ENCODE data around the gene EAF1.
"Not testable (repeated sequence)": the region's sequence is repeated elsewhere in the genome, so short reads cannot be mapped to it uniquely, and the experiment has no call there.

The EAF1 gene

DNA sequence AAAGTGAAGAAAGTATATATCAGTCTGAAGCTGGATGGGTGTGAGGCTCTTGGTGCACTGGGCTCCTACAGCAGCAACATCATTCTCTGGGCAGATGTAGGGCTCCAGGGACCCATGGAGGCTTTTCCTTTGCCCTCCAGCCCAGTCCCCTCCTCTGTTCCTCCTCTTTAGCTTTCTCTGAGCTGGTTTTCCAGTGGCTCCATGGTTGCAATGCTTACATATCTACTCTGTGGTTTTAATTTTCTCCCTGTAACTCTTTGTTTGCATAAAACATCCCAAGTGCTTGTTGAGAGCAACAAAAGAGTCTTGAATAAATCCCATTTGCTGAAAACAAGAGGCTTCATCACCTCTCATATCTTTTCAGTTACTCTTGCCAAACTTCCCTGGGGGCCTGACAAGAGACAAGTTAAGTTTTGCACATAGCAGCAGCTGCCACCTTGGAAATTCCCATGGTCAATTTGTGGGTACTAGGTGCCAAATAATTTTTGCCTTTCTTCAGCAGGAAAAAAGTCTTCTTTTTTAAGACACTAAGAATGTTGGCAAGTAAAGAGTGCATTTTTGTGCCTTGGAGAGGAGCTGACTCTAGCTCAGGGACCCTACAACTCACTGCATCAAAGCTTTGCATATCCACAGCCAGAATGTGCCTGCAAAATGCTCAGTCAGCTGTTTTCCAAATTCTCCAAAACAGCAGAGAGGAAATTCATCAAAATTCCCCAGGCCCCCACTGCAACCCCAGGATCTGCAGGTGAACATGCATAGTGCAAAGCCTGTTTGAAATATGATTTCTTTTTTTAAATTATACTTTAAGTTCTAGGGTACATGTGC, 52.2 kb downstream of the EAF1 start:
- DNase-seq (ENCODE audit: low spot score) = no peak

DNA sequence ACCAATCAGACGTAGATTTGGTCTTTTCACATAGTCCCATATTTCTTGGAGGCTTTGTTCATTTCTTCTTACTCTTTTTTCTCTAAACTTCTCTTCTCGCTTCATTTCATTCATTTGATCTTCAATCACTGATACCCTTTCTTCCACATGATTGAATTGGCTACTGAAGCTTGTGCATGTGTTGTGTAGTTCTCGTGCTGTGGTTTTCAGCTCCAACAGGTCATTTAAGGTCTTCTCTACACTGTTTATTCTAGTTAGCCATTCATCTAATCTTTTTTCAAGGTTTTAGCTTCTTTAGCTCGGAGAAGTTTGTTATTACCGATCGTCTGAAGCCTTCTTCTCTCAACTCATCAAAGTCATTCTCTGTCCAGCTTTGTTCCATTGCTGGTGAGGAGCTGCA, 57.2 kb downstream of the EAF1 start:
- DNase-seq (ENCODE audit: low spot score) = not testable (repeated sequence)

DNA sequence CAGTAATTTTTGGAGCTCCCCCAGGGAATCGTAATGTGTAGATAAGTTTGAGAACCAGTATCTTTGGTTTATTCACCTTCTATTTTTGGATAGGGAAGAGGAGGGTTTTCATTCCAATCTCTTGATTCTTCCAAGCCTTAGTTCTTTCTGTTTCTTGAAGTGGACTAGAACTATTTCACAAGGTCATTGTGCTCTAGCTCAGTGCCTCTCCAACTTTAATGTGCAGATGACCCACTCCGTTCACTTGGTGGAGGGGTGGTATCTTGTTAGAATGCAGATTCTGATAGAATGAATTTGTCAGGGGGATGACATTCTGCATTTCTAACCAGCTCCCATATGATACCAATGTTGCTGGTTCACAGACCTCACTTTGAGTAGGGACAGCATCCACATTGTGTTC, 58.6 kb downstream of the EAF1 start:
- no peak for DNase-seq (ENCODE audit: low spot score)

DNA sequence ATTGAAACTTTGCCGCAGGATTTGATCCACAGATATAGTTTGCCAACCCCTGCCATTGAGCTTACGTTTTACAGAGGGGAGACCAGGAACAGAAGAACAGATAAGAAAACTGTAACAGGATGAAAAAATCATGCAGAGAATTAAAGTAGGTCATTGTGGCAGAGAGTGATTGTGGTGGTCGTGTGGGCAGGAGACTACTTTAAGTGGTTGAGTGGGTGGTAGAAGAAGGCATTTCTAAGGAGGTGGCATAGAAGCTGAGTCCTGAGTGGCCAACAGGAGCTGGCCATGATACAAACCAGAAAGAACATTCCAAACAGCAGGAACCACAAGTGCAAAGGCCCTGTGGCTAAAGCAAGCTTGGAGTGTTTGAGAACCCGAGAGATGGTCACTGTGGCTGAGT, 59.6 kb downstream of the EAF1 start:
- DNase-seq (ENCODE audit: low spot score) = no peak

DNA sequence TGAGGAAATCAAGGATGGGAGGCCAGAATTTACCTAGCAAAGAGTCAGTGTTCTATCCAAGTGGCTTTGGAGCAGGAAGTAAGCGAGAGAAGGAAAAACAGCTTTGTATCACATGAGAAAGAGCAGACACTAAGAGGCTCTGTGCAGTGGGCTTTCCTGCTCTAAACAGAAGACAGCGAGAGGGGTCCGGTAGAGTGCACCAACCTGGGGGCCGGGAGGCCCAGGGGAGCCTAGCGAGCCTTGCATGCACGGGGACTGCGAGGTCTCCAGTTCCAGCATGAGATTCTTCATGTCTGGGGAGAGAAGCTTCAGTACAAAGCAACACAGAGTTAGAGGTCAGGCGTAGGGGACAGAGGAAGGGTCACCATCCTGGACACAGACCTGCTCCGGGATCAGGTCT, 60.6 kb downstream of the EAF1 start:
- no peak for DNase-seq (ENCODE audit: low spot score)

DNA sequence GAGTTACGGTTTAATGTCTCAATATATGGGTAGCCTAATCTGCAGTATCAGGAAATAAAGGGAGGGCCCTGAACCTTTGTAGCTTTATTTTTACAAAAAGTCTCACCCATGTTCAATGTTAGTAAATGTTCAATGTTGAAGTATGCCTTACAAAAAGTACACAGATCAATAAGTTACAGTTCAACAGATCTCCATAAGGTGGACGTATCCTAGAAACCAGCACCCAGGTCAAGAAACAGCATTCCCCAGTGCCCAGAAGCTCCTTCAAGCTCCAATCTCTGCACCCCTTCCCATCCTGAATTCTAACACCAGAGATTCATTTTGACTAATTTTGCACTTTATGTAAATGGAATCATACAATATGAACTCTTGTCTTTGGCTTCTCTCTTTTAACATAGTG, 62.8 kb downstream of the EAF1 start:
- DNase-seq (ENCODE audit: low spot score) = no peak

DNA sequence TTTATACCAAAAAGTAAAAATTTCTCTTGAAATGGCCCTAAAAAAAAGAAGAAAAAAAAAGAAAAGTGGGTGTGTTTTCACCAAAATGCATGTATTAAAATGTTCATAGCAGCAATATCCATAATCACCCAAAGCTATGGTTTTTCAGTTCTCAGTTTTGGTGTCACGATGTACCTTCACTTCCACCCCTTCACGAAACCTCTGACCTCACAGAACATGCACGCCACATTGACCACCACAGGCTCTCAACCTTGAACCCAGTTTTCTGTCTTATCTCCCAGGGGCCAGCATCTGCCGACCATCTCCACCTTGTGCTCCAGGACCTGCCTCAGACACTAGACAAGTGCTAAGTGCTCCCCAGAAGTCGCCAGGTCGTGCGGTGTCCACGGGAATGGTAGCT, 63.7 kb downstream of the EAF1 start:
- DNase-seq (ENCODE audit: low spot score) = no peak
